ENCODE data around the gene ACBD6.

GRCh38 chr1:180527101-180527669, 24.8 kb upstream of the ACBD6 start:
- TF ChIP-seq POLR2AphosphoS5 (IDR thresholded peaks at IDR 0.05; ENCODE audit: low read depth, low read length) = no peak
- TF ChIP-seq, protein P1, sequence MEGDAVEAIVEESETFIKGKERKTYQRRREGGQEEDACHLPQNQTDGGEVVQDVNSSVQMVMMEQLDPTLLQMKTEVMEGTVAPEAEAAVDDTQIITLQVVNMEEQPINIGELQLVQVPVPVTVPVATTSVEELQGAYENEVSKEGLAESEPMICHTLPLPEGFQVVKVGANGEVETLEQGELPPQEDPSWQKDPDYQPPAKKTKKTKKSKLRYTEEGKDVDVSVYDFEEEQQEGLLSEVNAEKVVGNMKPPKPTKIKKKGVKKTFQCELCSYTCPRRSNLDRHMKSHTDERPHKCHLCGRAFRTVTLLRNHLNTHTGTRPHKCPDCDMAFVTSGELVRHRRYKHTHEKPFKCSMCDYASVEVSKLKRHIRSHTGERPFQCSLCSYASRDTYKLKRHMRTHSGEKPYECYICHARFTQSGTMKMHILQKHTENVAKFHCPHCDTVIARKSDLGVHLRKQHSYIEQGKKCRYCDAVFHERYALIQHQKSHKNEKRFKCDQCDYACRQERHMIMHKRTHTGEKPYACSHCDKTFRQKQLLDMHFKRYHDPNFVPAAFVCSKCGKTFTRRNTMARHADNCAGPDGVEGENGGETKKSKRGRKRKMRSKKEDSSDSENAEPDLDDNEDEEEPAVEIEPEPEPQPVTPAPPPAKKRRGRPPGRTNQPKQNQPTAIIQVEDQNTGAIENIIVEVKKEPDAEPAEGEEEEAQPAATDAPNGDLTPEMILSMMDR (IDR thresholded peaks at IDR 0.05) = no peak
- no peak for TF ChIP-seq TCF7L2 (IDR thresholded peaks at IDR 0.05; ENCODE audit: low read depth, low read length)
- TF ChIP-seq REST (IDR thresholded peaks at IDR 0.05; ENCODE audit: insufficient read depth in 1 of 2, low read depth in 2 of 2, low read length in 1 of 2) = no peak

Measured in Panc1 (cell line).